GM19324 (cell line): ENCODE measurements around the gene SYNC.
"Not testable (repeated sequence)": the region's sequence is repeated elsewhere in the genome, so short reads cannot be mapped to it uniquely, and the experiment has no call there.

Experiments used
- ATAC-seq: cut with Tn5 transposase; IDR thresholded peaks from one replicate; pipeline ENCODE4 v1.9.1; 2021; ENCODE audit warnings: mild to moderate bottlenecking, moderate library complexity; ENCODE audit not compliant: unreplicated experiment, low FRiP score

The SYNC gene

DNA sequence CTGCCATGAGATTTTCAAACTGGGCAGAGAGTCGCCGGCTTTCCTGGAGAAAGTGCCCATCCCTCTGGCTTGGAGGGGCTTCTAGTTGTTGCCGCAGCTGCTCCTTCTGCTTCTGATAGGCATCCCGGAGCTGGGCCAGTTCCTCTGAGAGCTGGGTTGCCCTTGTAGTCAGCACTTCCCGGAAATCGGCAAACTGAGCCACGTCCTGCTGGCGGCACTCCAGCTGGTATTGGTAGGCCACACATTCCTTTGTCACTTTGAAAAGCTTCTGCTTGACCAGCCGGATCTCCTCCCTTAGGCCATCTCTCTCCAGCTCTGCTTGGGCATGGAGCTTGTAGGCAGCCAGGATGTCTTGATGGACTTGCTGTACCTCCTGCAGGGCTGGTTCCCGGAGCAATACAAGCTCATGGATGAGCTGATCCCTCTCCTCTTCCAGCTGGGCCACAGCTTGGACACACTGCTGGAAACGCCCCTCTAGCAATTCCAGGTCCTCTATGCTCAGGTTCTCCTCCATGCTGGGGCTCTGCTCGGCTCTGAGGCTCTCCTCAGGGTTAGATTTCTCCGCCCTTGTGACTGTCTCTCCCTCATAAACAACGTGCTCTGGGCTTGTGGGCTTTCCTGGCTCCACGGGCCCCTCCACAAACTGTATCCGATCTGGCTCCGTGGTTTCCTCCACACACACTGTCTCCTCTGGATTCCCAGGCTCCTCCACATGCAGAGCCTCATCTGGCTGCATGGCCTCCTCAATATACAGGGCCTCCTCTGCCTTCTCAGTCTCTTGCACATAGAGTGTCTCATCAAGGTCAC, 7.3 kb downstream of the SYNC start:
- ATAC-seq: no peak

DNA sequence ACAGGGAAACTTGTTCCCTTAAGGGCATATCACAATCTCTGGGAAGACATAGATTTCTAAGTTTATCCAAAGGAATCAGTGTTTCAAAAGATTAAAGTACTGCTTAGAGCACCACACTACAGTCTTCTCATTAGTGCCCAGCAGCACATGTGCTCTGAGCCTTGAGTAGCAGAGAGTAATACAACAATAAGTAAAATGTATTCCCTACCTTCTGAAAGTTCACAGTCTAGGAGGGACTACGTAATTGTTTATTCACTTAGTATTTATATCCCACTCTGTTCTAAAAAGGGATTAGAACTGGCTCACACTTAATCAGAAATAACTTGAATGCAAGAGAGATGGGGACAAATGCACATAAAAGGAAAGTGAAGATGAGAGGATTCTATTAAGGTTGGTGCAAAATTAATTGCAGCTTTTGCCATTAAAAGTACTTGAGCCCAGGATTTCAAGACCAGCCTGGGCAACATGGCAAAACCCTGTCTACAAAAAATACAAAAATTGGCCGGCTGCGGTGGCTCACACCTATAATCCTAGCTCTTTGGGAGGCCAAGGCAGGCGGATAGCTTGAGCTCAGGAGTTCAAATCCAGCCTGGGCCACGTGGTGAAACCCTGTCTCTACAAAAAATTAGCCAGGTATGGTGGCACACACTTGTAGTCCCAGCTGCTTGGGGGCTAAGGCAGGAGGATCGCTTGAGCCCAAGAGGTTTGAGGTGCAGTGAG, 9.0 kb downstream of the SYNC start:
- no peak for ATAC-seq

DNA sequence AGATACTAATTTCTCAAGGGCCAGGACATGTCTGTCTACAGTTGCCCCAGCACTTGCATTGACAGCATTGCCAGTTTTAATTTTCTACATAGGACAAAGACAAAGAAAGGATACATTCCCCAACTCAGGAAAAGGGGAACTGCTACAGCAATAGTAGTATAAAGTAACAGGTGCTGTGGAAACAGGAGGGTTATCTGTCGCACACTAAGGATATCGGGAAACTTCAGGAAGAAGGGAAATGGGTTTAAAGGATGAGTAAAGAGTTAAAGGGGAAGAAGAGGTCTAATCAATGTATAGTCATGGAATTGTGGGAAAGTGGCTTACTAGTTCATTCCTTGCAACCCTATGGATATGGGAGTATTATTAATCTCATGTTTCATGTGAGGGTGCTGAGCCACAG, 16.2 kb downstream of the SYNC start:
- ATAC-seq: no peak

DNA sequence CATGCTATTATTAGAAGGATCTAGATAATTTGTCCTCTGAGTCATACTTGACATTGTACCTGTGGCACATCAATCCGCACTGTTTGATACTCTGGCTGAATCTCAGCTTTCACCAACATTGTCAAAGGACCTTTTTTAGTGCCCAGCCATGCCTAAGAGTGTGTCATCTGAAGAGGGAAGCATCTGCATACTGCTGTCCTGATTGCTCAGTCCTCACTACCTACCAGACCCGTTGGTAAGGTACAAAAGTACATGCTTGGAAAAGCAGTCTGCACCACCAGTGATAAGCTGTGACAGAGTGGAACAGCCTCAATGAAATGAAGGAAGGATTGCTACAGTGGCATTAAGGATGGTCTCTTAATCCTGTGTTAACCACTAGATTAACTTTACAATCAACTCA, 17.1 kb downstream of the SYNC start:
- ATAC-seq: no peak

- ATAC-seq: no peak
Observed at GRCh38 chr1:32684167-32684811, 18.3 kb downstream of the SYNC start.

- ATAC-seq: no peak
Observed at GRCh38 chr1:32683397-32683796, 19.2 kb downstream of the SYNC start.

GRCh38 chr1:32681999-32682398, 20.6 kb downstream of the SYNC start:
- no peak for ATAC-seq

DNA sequence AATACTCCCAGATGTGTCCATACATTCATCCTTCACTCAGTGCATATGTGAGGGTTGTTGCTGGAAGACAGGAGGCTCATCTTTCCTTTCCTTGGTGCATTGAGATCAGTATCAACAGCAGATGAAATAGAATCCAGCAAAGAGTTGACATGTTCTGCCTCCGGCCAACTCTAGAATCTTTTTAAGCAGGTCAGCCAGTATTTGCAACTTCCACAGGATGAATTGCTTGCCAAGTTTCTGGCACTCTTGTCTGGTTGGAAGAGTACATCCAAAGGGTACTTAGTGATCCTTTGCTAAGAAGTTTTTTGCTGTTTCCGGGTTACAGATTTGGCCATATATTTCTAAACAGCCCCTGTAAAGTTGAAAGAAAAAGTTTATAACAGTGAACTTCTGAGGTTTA, 21.1 kb downstream of the SYNC start:
- ATAC-seq: no peak

DNA sequence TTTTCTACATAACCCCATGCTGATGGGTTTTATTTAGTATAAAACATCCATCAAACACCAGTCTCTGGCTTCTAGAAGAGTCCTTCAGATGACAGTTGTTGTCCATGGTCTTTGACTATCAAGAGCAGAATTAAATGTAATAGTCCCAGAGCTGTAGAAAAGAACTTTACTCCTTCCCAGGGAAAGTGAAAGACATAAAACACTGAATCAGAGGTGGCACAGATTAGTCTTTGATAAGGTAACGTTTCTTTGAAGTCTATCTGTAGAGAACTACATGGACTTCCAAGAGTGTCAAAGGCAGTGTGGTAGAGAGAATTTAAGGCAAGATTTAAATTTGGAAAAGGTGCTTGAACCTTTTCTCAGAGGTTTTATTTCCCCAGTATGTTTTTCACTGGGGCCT, 21.9 kb downstream of the SYNC start:
- ATAC-seq: no peak

GRCh38 chr1:32679993-32680392, 22.6 kb downstream of the SYNC start:
- not testable (repeated sequence) for ATAC-seq

DNA sequence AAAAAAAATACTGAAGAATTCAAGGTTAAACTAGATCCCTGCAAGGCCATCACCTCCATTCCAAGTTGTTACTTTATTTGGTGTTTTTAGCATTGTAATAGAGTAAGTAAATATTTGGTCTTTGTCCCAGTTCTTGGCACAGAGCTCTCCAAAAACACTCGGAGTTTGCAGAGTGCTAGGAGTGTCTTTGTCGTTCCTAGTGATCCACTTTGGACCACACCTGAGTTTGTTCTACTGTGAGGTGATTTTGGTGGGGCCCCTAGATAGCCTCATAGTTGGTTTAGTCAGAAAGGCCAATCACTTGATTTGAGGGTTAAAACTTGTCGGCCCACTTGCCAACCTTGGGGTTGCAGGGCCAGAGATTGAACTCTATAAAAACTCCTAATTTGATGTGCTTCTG, 25.6 kb downstream of the SYNC start:
- no peak for ATAC-seq

DNA sequence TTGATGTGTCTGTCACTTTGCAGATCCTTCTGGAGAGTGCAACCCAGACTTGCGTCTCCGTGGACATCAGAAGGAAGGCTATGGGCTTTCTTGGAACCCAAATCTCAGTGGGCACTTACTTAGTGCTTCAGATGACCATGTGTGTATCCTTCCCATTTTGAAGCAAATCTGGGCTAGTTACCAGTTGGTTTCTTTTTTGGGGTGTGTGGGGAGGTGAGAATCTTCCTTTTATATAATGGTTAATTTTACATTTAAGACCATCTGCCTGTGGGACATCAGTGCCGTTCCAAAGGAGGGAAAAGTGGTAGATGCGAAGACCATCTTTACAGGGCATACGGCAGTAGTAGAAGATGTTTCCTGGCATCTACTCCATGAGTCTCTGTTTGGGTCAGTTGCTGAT, 33.9 kb downstream of the SYNC start:
- not testable (repeated sequence) for ATAC-seq

DNA sequence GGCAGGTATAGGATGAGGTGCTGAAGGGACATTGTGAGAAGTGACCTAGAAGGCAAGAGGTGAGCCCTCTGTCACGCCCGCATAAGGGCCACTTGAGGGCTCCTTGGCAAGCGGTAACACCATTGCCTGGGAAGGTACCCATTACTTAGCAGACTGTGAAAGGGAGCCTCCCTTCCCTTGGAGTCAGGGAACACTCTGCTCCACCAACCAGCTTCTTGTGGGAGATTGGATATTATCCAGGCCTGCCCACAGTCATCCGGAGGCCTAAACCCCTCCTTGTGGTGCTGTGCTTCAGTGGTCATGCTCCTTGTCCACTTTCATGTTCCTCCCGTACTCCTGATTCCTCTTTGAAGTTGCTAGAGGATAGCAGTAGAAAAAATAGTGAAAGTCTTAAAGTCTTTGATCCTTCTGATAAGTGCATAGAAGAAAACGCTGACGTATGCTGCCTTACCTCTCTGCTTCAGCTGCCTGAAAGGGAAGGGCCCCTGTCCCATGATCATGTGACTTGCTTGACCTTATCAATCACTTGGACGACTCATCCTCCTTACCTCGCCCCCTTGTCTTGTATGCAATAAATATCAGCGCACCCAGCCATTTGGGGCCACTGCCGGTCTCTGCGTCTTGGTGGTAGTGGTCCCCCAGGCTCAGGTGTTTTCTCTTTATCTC, 35.5 kb downstream of the SYNC start:
- no peak for ATAC-seq

- ATAC-seq: no peak
Observed at GRCh38 chr1:32665915-32666314, 36.7 kb downstream of the SYNC start.

GRCh38 chr1:32659581-32659980, 43.0 kb downstream of the SYNC start:
- ATAC-seq: no peak

DNA sequence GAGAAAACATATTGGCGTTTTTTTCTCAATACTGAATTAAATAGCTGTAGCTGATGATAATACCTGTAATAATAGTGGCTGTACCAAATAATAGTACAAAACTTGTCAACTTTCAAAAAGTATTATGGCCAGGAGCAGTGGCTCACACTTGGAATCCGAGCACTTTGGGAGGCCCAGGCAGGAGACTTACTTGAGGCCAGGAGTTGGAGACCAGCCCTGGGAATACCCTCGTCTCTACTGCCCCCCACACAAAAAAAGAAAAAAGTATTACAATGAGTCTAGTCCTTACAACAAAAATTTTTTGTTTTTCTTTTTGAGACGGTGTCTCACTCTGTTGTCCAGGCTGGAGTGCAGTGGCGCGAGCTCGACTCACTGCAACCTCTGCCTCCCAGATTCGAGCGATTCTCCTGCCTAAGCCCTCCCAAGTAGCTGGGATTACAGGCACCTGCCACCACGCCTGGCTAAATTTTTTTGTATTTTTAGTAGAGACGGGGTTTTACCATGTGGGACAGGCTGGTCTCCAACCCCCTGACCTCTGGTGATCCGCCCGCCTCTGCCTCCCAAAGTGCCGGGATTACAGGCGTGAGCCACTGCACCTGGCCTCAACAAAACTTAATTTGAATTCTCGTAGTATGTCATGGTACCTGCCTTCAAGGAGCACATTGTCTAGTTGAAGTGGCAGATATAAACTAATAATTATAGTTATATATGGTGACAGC, 50.2 kb downstream of the SYNC start:
- no peak for ATAC-seq

DNA sequence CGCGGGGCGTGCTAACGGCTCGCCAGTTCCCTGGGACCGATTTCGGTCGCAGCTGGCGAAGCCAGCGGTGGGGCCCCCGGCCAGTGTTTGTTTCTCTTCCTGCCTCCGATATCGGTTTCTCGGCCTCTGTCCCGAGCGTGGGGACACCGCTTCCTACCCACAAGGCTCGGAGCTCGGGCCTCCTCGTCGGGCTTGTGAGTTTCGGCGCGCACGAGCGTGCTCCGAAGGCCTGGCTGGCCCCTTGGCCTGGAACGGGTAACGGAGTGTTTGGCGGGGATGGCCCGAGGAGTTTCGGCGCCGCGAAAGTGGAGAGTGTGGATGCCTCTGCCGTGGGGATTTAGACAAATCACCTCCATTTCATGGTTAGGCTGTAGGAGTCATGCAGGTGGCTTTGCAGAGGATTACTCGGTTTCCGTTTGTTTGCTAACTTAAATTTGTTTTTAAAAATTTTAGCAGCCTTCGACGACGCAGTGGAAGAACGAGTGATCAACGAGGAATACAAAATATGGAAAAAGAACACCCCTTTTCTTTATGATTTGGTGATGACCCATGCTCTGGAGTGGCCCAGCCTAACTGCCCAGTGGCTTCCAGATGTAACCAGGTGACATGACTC, 51.0 kb downstream of the SYNC start:
- ATAC-seq: no peak

GRCh38 chr1:32650752-32651460, 51.7 kb downstream of the SYNC start, which contains the start of gene RBBP4:
RBBP4 (plus strand) TSS chr1:32651208; CDS start chr1:32651307, 99 bp downstream.
- ATAC-seq: peak; percentile 90

- ATAC-seq: peak; percentile 64
Observed at GRCh38 chr1:32650248-32650751, 52.3 kb downstream of the SYNC start, which contains the start of gene ZBTB8OS. ZBTB8OS (minus strand) TSS chr1:32650550; CDS start chr1:32650529, 21 bp downstream.
